HepG2 (cell line): ENCODE results near the gene TLR2. TPM values are rescaled to one million over a fixed set of nuclear protein-coding genes. Genes with fewer than 3 reads are reported as not detected.

ENCODE experiments used
- ATAC-seq: fragments of 200-7000 bp; cut with Tn5 transposase; 3 replicates; pipeline ENCODE4 v1.9.1; 2020; ENCODE audit warnings: mild to moderate bottlenecking, moderate library complexity
- BruUV-seq: library from RNA; stranded (reverse); fragments of 400-500 nt; replicated peaks from 2 replicates; lab custom pipeline; 2021; lab: Mats Ljungman, UMichigan
- CTCF ChIA-PET: fragments of 300-600 bp; formaldehyde crosslinking; extraction: SDS; loops from one replicate; lab custom pipeline; 2021; ENCODE audit warnings: low total read pairs, inconsistent platforms, low intra/inter-chr PET ratio; lab: Yijun Ruan, JAX
- POLR2A ChIA-PET: fragments of 350-600 bp; sonication (Branson Sonifier 250); formaldehyde crosslinking; loops from one replicate; lab custom pipeline; 2020; ENCODE audit warnings: antibody characterized with exemption, inconsistent platforms; lab: Yijun Ruan, JAX
- DNase-seq: peaks from one replicate; pipeline ENCODE4 v3.0.0-alpha.2; 2015; ENCODE audit warnings: low spot score
- FAIRE-seq: peaks from 3 replicates; lab custom pipeline; 2011; peaks lifted over from hg19 to GRCh38; lab: Jason Lieb, UNC
- H2AFZ ChIP-seq: one replicate; pipeline ENCODE4 v1.6.1; 2011; ENCODE audit warnings: low read length, inconsistent platforms
- H3K27ac ChIP-seq: fragments of 300-600 bp; 3 replicates; pipeline ENCODE4 v1.8.0; 2011; ENCODE audit warnings: mixed run types, mild to moderate bottlenecking, mixed read lengths, low read length, inconsistent platforms; ENCODE audit not compliant: insufficient read depth; ENCODE audit errors: extremely low read length
- H3K27me3 ChIP-seq, 2 experiments: fragments of 200-600 bp in 1 of 2; 2 replicates in 1 of 2; 3 replicates in 1 of 2; pipeline versions ENCODE4 v1.6.0 to v1.8.0; 2011; ENCODE audit warnings: low read length in 2 of 2, mild to moderate bottlenecking in 2 of 2, moderate library complexity in 2 of 2, inconsistent platforms in 1 of 2; ENCODE audit not compliant: insufficient read depth in 2 of 2, control insufficient read depth in 1 of 2
- H3K36me3 ChIP-seq, 2 experiments: fragments of 200-600 bp in 1 of 2; replicated peaks in 1 of 2; 2 replicates in 1 of 2; 3 replicates in 1 of 2; pipeline versions ENCODE4 v1.5.1 to v1.8.0; 2011; ENCODE audit warnings: low read length in 2 of 2, inconsistent platforms in 1 of 2; ENCODE audit not compliant: insufficient read depth in 2 of 2, control insufficient read depth in 1 of 2
- H3K4me1 ChIP-seq: 2 replicates; pipeline ENCODE4 v1.5.1; 2012; ENCODE audit warnings: low read length, inconsistent platforms; ENCODE audit not compliant: insufficient read depth
- H3K4me2 ChIP-seq: 2 replicates; pipeline ENCODE4 v1.6.0; 2011; ENCODE audit warnings: low read depth, low read length, inconsistent platforms
- H3K4me3 ChIP-seq, 3 experiments: fragments of 200-600 bp in 1 of 3; sonication (generic), shearing (Covaris generic) in 1 of 3; replicated peaks in 1 of 3; 2 replicates each; pipeline ENCODE4 v1.5.1; 2011 to 2016; ENCODE audit warnings: low read length in 3 of 3, inconsistent platforms in 2 of 3, low read depth in 2 of 3, mild to moderate bottlenecking in 2 of 3, control low read depth in 1 of 3, mixed read lengths in 1 of 3; ENCODE audit not compliant: insufficient read depth in 1 of 3
- H3K79me2 ChIP-seq: one replicate; pipeline ENCODE4 v1.6.1; 2011; ENCODE audit warnings: low read length, inconsistent platforms; ENCODE audit not compliant: insufficient read depth
- H3K9ac ChIP-seq: 2 replicates; pipeline ENCODE4 v1.6.0; 2011; ENCODE audit warnings: mild to moderate bottlenecking, low read depth, low read length, inconsistent platforms; ENCODE audit not compliant: insufficient read depth
- H3K9me3 ChIP-seq: 2 replicates; pipeline ENCODE4 v1.5.1; 2012; ENCODE audit warnings: mild to moderate bottlenecking, low read length
- H4K20me1 ChIP-seq: 2 replicates; pipeline ENCODE4 v1.6.0; 2011; ENCODE audit warnings: inconsistent platforms, mild to moderate bottlenecking, low read length, moderate library complexity; ENCODE audit not compliant: insufficient read depth
- NFE2L1 ChIP-seq: sonication (generic); formaldehyde crosslinking; IDR thresholded peaks from 2 replicates; pipeline ENCODE4 v1.4.0; 2020; ENCODE audit warnings: missing genetic modification reagents, mild to moderate bottlenecking, borderline replicate concordance
- NR0B2 ChIP-seq: sonication (generic); formaldehyde crosslinking; IDR thresholded peaks from 2 replicates; pipeline ENCODE4 v1.4.0; 2020; ENCODE audit warnings: mild to moderate bottlenecking, missing genetic modification reagents
- SIX4 ChIP-seq: sonication (generic); formaldehyde crosslinking; IDR thresholded peaks from 2 replicates; pipeline ENCODE4 v1.4.0; 2020; ENCODE audit warnings: missing genetic modification reagents
- TOE1 ChIP-seq: sonication (generic); formaldehyde crosslinking; IDR thresholded peaks from 2 replicates; pipeline ENCODE4 v1.4.0; 2020; ENCODE audit warnings: mild to moderate bottlenecking, missing genetic modification reagents
- U2AF1 ChIP-seq: fragments of 200-400 bp; formaldehyde crosslinking; optimal IDR thresholded peaks from 2 replicates; pipeline ENCODE3; 2017; ENCODE audit warnings: mild to moderate bottlenecking, low read depth, low read length
- ZBTB39 ChIP-seq: sonication (generic); formaldehyde crosslinking; IDR thresholded peaks from 2 replicates; pipeline ENCODE4 v1.5.0; 2020; ENCODE audit warnings: missing genetic modification reagents
- ZMAT5 ChIP-seq: sonication (generic); formaldehyde crosslinking; IDR thresholded peaks from 2 replicates; pipeline ENCODE4 v1.5.0; 2020; ENCODE audit warnings: mild to moderate bottlenecking, low read depth, missing genetic modification reagents, borderline replicate concordance
- ZNF12 ChIP-seq: sonication (generic); formaldehyde crosslinking; IDR thresholded peaks from 2 replicates; pipeline ENCODE4 v1.5.0; 2020; ENCODE audit warnings: missing genetic modification reagents
- WGBS: methylation state at CpG from one replicate; pipeline ENCODE4 v1.1.6; 2017; ENCODE audit warnings: low lambda C conversion rate; 5-methylcytosine and 5-hydroxymethylcytosine counted together
- in situ Hi-C: cut with HindIII; loops from 2 replicates; pipeline ENCODE4 v1.10.0; 2017; ENCODE audit warnings: low pct_unique_long_range_greater_than_20kb; ENCODE audit not compliant: extremely low pct_ligation_motif_present
- intact Hi-C: fragments of 100-400 bp; cut with micrococcal nuclease; formaldehyde crosslinking; loops from one replicate; pipeline ENCODE4 v1.10.0; 2022; ENCODE audit not compliant: unreplicated experiment
- polyA plus RNA-seq, 8 experiments: library from polyadenylated mRNA; depleted of rRNA in 3 of 8; stranded (reverse) in 7 of 8; unstranded in 1 of 8; fragments of >200 nt; fragmentation: Illumina TruSeq in 4 of 8; extraction: Trizol in 4 of 8; gene quantifications; 2 replicates each; pipeline versions ENCODE4 v1.2.1 to v1.2.3, GENCODE V29; 2011 to 2016; ENCODE audit warnings: low read depth in 4 of 8, missing spikeins in 1 of 8, mixed read lengths in 1 of 8; ENCODE audit not compliant: insufficient read depth in 1 of 8
- total RNA-seq, 5 experiments: library from RNA; depleted of rRNA; stranded (reverse); fragments of >200 nt; fragmentation: Illumina TruSeq; extraction: Trizol; gene quantifications; 2 replicates each; pipeline ENCODE4 v1.2.3, GENCODE V29; 2016; ENCODE audit warnings: low read depth in 1 of 5

Gene TLR2
- total and polyA plus RNA-seq, 2 of the 13 experiments (the other 11 are each of a cell fraction or from before 2014, with no cell fraction given), result 0.63 to 0.73 TPM

GRCh38 chr4:153724606-153725005, 40.5 kb downstream of the TLR2 start:
- H3K79me2 ChIP-seq, result no peaks in the 10 kb centered on the region
- intact Hi-C loops, result no loop called here
- no peaks in the 10 kb centered on the region for H3K9me3 ChIP-seq
- no peak for TF ChIP-seq SIX4
- no peak for TF ChIP-seq TOE1 (CRISPR knock-in tag)
- TF ChIP-seq U2AF1, result no peak
- no peak for TF ChIP-seq ZBTB39 (CRISPR knock-in tag)
- no peak for TF ChIP-seq NR0B2 (CRISPR knock-in tag)
- TF ChIP-seq NFE2L1 (CRISPR knock-in tag), result no peak
- TF ChIP-seq ZMAT5 (CRISPR knock-in tag), result no peak
- no peak for TF ChIP-seq ZNF12 (CRISPR knock-in tag)
- no peak overlapping the region for H3K27ac ChIP-seq
- H3K9ac ChIP-seq, result no peak overlapping the region
- CTCF ChIA-PET, result no interaction called here
- H2AFZ ChIP-seq, result no peak overlapping the region
- no peaks in the 10 kb centered on the region for H4K20me1 ChIP-seq
- DNase-seq (no peak), ATAC-seq (no peak), FAIRE-seq (no peak)
- in situ Hi-C loops, result no loop called here
- POLR2A ChIA-PET, result no interaction called here
- no peaks in the 10 kb centered on the region for H3K4me1 ChIP-seq
- WGBS, result 36% methylated on average over 5 of the region's 5 CpGs
- no peaks in the 10 kb centered on the region for H3K36me3 ChIP-seq
- H3K4me3 ChIP-seq, result no peak overlapping the region
- BruUV-seq, result no TSS peak
- H3K27me3 ChIP-seq, result no peaks in the 10 kb centered on the region
- H3K4me2 ChIP-seq, result no peak overlapping the region
